Transverse colon (tissue), 3 donors: Measurements from ENCODE around the gene TMEM59.

Experiments
- POLR2A ChIP-seq: fragments of 450-650 bp; IDR thresholded peaks from one replicate; pipeline ENCODE4 v1.6.1; 2016; ENCODE audit warnings: antibody characterized with exemption, mild to moderate bottlenecking, moderate library complexity
- TF ChIP-seq, protein P1 (sequence below), 5 experiments: fragments of 200-600 bp in 3 of 5; fragments of 450-650 bp in 2 of 5; sonication (generic) in 3 of 5; IDR thresholded peaks; 1 replicate in 2 of 5; 2 replicates in 3 of 5; pipeline ENCODE4 v1.5.1; 2016 to 2017; ENCODE audit warnings: antibody characterized with exemption in 5 of 5, inconsistent platforms in 3 of 5, mild to moderate bottlenecking in 2 of 5, moderate library complexity in 1 of 5

DNA sequence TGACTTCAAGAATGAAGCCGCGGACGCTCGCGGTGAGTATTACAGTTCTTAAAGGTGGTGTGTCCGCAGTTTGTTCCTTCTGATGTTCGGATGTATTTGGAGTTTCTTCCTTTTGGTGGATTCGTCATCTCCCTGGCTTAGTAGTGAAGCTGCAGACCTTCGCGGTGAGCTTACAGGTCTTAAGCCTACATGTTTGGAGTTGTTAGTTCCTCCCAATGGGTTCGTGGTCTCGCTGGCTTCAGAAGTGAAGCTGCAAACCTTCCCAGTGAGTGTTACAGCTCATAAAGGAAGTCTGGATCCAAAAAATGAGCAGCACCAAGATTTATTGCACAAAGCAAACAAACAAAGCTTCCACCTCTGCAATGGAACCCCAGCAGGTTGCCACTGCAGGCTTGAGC is 49.8 kb downstream of the TMEM59 start:
- TF ChIP-seq, protein P1, sequence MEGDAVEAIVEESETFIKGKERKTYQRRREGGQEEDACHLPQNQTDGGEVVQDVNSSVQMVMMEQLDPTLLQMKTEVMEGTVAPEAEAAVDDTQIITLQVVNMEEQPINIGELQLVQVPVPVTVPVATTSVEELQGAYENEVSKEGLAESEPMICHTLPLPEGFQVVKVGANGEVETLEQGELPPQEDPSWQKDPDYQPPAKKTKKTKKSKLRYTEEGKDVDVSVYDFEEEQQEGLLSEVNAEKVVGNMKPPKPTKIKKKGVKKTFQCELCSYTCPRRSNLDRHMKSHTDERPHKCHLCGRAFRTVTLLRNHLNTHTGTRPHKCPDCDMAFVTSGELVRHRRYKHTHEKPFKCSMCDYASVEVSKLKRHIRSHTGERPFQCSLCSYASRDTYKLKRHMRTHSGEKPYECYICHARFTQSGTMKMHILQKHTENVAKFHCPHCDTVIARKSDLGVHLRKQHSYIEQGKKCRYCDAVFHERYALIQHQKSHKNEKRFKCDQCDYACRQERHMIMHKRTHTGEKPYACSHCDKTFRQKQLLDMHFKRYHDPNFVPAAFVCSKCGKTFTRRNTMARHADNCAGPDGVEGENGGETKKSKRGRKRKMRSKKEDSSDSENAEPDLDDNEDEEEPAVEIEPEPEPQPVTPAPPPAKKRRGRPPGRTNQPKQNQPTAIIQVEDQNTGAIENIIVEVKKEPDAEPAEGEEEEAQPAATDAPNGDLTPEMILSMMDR (IDR thresholded peaks at IDR 0.05) = no peak
- no peak for TF ChIP-seq POLR2A
